OCI-LY1 (cell line): Measurements from ENCODE around the gene GRID2.

ENCODE experiments used
- EZH2 ChIP-seq: fragments of 200-600 bp; sonication (generic), shearing (Covaris generic); IDR thresholded peaks from 2 replicates; pipeline ENCODE4 v1.8.0; 2017; ENCODE audit warnings: borderline replicate concordance, mixed run types, mild to moderate bottlenecking, antibody characterized with exemption, low read length, moderate library complexity, mixed read lengths
- TF ChIP-seq, protein P1 (sequence below): fragments of 200-600 bp; sonication (generic), shearing (Covaris generic); IDR thresholded peaks from 2 replicates; pipeline ENCODE4 v1.5.1; 2017; ENCODE audit warnings: mild to moderate bottlenecking, antibody characterized with exemption, low read length, moderate library complexity, mixed read lengths

DNA sequence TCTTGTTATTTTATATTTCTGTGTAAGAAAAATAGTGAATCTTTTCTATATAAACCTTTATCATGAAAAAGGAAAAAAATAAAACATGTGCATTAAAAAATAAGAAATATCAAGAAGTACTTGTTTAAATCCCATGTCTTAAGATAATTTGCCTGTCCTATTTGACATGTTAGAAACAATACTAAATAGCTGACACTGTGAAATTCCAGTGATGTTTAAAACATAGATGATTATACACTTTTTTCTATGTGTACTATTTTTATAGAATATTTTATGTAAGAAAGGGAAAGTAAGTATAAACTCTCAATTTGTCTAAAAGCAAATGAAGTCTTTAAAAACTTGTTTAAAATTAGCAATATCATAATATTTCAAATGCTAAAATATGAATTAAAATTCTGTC, 981.6 kb downstream of the GRID2 start:
- TF ChIP-seq, protein P1, sequence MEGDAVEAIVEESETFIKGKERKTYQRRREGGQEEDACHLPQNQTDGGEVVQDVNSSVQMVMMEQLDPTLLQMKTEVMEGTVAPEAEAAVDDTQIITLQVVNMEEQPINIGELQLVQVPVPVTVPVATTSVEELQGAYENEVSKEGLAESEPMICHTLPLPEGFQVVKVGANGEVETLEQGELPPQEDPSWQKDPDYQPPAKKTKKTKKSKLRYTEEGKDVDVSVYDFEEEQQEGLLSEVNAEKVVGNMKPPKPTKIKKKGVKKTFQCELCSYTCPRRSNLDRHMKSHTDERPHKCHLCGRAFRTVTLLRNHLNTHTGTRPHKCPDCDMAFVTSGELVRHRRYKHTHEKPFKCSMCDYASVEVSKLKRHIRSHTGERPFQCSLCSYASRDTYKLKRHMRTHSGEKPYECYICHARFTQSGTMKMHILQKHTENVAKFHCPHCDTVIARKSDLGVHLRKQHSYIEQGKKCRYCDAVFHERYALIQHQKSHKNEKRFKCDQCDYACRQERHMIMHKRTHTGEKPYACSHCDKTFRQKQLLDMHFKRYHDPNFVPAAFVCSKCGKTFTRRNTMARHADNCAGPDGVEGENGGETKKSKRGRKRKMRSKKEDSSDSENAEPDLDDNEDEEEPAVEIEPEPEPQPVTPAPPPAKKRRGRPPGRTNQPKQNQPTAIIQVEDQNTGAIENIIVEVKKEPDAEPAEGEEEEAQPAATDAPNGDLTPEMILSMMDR: no peak
- TF ChIP-seq EZH2: no peak
